K562 (cell line): ENCODE data around the gene CABP4. TPM values are rescaled to one million over a fixed set of nuclear protein-coding genes. Genes with fewer than 3 reads are reported as not detected.

ENCODE experiments used
- CEBPZ ChIP-seq: fragments of 150-350 bp; IDR thresholded peaks from 2 replicates; pipeline ENCODE4 v1.6.1; 2014; ENCODE audit warnings: low read depth, mild to moderate bottlenecking, low read length, borderline replicate concordance
- polyA plus RNA-seq, 8 experiments: library from polyadenylated mRNA; depleted of rRNA in 4 of 8; stranded (reverse) in 5 of 8; unstranded in 3 of 8; fragments of >200 nt; fragmentation: Nextera tagmentation in 2 of 8; fragmentation: Illumina TruSeq in 1 of 8; extraction: Ambion mirVana in 2 of 8; extraction: Trizol in 1 of 8; gene quantifications; 2 replicates each; pipeline versions ENCODE4 v1.2.1 to v1.2.3, GENCODE V29; 2011 to 2014; ENCODE audit warnings: inconsistent platforms in 1 of 8, missing spikeins in 1 of 8
- total RNA-seq, 7 experiments: library from RNA; depleted of rRNA in 6 of 7; stranded (reverse); fragments of >200 nt in 6 of 7; fragmentation: Illumina TruSeq in 2 of 7; extraction: Trizol in 2 of 7; gene quantifications; 2 replicates each; pipeline versions ENCODE4 v1.2.1 to v1.2.3, GENCODE V29; 2011 to 2021; ENCODE audit warnings: low replicate concordance in 1 of 7
- TF ChIP-seq, protein P1 (sequence below): fragments of 450-650 bp; IDR thresholded peaks from 2 replicates; pipeline ENCODE4 v1.6.1; 2016; ENCODE audit warnings: mild to moderate bottlenecking, moderate library complexity

CABP4 gene
- total and polyA plus RNA-seq, 9 of the 15 experiments (the other 6 are each of a cell fraction or from before 2014, with no cell fraction given), result 0.11 TPM; not detected in 8

GRCh38 chr11:67463680-67464410, 8.7 kb downstream of the CABP4 start (continued):
- TF ChIP-seq, protein P1, sequence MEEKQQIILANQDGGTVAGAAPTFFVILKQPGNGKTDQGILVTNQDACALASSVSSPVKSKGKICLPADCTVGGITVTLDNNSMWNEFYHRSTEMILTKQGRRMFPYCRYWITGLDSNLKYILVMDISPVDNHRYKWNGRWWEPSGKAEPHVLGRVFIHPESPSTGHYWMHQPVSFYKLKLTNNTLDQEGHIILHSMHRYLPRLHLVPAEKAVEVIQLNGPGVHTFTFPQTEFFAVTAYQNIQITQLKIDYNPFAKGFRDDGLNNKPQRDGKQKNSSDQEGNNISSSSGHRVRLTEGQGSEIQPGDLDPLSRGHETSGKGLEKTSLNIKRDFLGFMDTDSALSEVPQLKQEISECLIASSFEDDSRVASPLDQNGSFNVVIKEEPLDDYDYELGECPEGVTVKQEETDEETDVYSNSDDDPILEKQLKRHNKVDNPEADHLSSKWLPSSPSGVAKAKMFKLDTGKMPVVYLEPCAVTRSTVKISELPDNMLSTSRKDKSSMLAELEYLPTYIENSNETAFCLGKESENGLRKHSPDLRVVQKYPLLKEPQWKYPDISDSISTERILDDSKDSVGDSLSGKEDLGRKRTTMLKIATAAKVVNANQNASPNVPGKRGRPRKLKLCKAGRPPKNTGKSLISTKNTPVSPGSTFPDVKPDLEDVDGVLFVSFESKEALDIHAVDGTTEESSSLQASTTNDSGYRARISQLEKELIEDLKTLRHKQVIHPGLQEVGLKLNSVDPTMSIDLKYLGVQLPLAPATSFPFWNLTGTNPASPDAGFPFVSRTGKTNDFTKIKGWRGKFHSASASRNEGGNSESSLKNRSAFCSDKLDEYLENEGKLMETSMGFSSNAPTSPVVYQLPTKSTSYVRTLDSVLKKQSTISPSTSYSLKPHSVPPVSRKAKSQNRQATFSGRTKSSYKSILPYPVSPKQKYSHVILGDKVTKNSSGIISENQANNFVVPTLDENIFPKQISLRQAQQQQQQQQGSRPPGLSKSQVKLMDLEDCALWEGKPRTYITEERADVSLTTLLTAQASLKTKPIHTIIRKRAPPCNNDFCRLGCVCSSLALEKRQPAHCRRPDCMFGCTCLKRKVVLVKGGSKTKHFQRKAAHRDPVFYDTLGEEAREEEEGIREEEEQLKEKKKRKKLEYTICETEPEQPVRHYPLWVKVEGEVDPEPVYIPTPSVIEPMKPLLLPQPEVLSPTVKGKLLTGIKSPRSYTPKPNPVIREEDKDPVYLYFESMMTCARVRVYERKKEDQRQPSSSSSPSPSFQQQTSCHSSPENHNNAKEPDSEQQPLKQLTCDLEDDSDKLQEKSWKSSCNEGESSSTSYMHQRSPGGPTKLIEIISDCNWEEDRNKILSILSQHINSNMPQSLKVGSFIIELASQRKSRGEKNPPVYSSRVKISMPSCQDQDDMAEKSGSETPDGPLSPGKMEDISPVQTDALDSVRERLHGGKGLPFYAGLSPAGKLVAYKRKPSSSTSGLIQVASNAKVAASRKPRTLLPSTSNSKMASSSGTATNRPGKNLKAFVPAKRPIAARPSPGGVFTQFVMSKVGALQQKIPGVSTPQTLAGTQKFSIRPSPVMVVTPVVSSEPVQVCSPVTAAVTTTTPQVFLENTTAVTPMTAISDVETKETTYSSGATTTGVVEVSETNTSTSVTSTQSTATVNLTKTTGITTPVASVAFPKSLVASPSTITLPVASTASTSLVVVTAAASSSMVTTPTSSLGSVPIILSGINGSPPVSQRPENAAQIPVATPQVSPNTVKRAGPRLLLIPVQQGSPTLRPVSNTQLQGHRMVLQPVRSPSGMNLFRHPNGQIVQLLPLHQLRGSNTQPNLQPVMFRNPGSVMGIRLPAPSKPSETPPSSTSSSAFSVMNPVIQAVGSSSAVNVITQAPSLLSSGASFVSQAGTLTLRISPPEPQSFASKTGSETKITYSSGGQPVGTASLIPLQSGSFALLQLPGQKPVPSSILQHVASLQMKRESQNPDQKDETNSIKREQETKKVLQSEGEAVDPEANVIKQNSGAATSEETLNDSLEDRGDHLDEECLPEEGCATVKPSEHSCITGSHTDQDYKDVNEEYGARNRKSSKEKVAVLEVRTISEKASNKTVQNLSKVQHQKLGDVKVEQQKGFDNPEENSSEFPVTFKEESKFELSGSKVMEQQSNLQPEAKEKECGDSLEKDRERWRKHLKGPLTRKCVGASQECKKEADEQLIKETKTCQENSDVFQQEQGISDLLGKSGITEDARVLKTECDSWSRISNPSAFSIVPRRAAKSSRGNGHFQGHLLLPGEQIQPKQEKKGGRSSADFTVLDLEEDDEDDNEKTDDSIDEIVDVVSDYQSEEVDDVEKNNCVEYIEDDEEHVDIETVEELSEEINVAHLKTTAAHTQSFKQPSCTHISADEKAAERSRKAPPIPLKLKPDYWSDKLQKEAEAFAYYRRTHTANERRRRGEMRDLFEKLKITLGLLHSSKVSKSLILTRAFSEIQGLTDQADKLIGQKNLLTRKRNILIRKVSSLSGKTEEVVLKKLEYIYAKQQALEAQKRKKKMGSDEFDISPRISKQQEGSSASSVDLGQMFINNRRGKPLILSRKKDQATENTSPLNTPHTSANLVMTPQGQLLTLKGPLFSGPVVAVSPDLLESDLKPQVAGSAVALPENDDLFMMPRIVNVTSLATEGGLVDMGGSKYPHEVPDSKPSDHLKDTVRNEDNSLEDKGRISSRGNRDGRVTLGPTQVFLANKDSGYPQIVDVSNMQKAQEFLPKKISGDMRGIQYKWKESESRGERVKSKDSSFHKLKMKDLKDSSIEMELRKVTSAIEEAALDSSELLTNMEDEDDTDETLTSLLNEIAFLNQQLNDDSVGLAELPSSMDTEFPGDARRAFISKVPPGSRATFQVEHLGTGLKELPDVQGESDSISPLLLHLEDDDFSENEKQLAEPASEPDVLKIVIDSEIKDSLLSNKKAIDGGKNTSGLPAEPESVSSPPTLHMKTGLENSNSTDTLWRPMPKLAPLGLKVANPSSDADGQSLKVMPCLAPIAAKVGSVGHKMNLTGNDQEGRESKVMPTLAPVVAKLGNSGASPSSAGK, result peak; percentile 87
- TF ChIP-seq CEBPZ, result no peak
